GM18502 (cell line): ENCODE measurements around the gene SPDYC.
"Not testable (repeated sequence)": the region's sequence is repeated elsewhere in the genome, so short reads cannot be mapped to it uniquely, and the experiment has no call there.

Experiments
- ATAC-seq: cut with Tn5 transposase; IDR thresholded peaks from one replicate; pipeline ENCODE4 v1.9.1; 2021; ENCODE audit warnings: mild to moderate bottlenecking; ENCODE audit not compliant: unreplicated experiment, poor library complexity

SPDYC gene

GRCh38 chr11:65133724-65134123, 36.3 kb upstream of the SPDYC start:
- no peak for ATAC-seq

- ATAC-seq, result peak; percentile 63
Observed at GRCh38 chr11:65134240-65134951, 35.6 kb upstream of the SPDYC start, which contains the start of gene SYVN1. Gene SYVN1, minus strand, starts transcription at chr11:65134519. Its CDS starts 918 bp downstream, at chr11:65133601.

- ATAC-seq, result peak; percentile 67
Observed at GRCh38 chr11:65134952-65135632, 34.9 kb upstream of the SPDYC start.

GRCh38 chr11:65135633-65136145, 34.3 kb upstream of the SPDYC start:
- no peak for ATAC-seq

- ATAC-seq, result no peak
Observed at GRCh38 chr11:65136515-65137096, 33.4 kb upstream of the SPDYC start.

GRCh38 chr11:65141896-65142494, 28.0 kb upstream of the SPDYC start:
- ATAC-seq, result no peak

GRCh38 chr11:65147352-65148075, 22.5 kb upstream of the SPDYC start:
- no peak for ATAC-seq

GRCh38 chr11:65148657-65149056, 21.4 kb upstream of the SPDYC start:
- no peak for ATAC-seq

GRCh38 chr11:65150131-65150508, 19.9 kb upstream of the SPDYC start:
- not testable (repeated sequence) for ATAC-seq

GRCh38 chr11:65150509-65151299, 19.3 kb upstream of the SPDYC start:
- ATAC-seq, result peak; percentile 53

GRCh38 chr11:65151331-65151899, 18.6 kb upstream of the SPDYC start:
- ATAC-seq, result no peak

- no peak for ATAC-seq
Observed at GRCh38 chr11:65152122-65152521, 17.9 kb upstream of the SPDYC start.

GRCh38 chr11:65156256-65156655, 13.8 kb upstream of the SPDYC start:
- ATAC-seq, result no peak

- ATAC-seq, result no peak
Observed at GRCh38 chr11:65156926-65157325, 13.1 kb upstream of the SPDYC start.

- no peak for ATAC-seq
Observed at GRCh38 chr11:65157336-65157735, 12.7 kb upstream of the SPDYC start.

- no peak for ATAC-seq
Observed at GRCh38 chr11:65159012-65159411, 11.0 kb upstream of the SPDYC start.

- no peak for ATAC-seq
Observed at GRCh38 chr11:65160643-65161042, 9.4 kb upstream of the SPDYC start.

- no peak for ATAC-seq
Observed at GRCh38 chr11:65163684-65164083, 6.3 kb upstream of the SPDYC start.
